ENCODE measurements around the gene CD300LG. TPM values are rescaled to one million over a fixed set of nuclear protein-coding genes. Genes with fewer than 3 reads are reported as not detected.

CD300LG gene
- total and polyA plus RNA-seq, 2 experiments from 2014 or later = not detected

DNA sequence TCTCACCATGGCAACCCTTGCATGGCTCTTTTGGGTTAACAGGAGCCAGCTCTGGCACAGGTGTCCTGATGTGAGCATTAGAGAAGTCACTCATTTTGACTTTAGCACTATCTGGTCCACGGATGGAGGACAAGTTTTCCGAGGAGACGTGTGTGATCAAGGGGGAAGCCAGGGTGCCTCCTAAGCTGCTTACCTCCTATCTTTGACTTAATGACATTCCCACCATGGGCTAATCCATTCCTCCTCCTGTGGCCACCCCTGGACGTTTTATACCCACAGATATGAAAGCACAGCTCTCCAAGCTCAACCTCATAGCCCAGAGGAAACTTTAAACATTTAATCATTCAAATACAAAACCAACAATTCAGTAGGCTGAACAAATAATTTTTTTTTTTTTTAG is 41.6 kb downstream of the CD300LG start:
- no peak overlapping the region for H3K27ac Mint-ChIP-seq
- H3K4me1 Mint-ChIP-seq = peaks cover 33% of the 10 kb centered on the region
- Histone ChIP-seq H3K27me3 (ENCODE audit: insufficient read depth) (no peaks in the 10 kb centered on the region), H3F3A (replicated peaks; ENCODE audit: low read depth) (peaks cover 4% of the 10 kb centered on the region; the same call in 1 of the 2 replicates), H3K79me2 (replicated peaks; ENCODE audit: insufficient read depth) (no peaks in the 10 kb centered on the region; the same call in 1 of the 2 replicates), H3K27ac (ENCODE audit: low read depth) (no peak overlapping the region), H3K36me3 (ENCODE audit: insufficient read depth) (no peaks in the 10 kb centered on the region), H3K9me2 (ENCODE audit: insufficient read depth) (no peaks in the 10 kb centered on the region), H3K4me3 (no peak overlapping the region), H2AFZ (no peak overlapping the region), H4K20me1 (replicated peaks; ENCODE audit: insufficient read depth) (no peaks in the 10 kb centered on the region; the same call in 1 of the 2 replicates), H3K4me2 (no peak overlapping the region), H3K4me1 (ENCODE audit: insufficient read depth) (peaks cover 26% of the 10 kb centered on the region)
- no peaks in the 10 kb centered on the region for H3K9me3 Mint-ChIP-seq
- H3K4me3 Mint-ChIP-seq = no peak overlapping the region
- no peak for DNase-seq (ENCODE audit: low spot score)
- ATAC-seq = no peak
- TF ChIP-seq STAT1 (IDR thresholded peaks at IDR 0.05; ENCODE audit: unreplicated experiment) (no peak), NANOG (IDR thresholded peaks at IDR 0.05; ENCODE audit: borderline replicate concordance) (no peak), CREB1 (CRISPR knock-in tag; IDR thresholded peaks at IDR 0.05; ENCODE audit: low read depth) (no peak), EZH2 (IDR thresholded peaks at IDR 0.05; ENCODE audit: low read depth, unreplicated experiment) (no peak), ZNF331 (CRISPR knock-in tag; IDR thresholded peaks at IDR 0.05; ENCODE audit: low read depth) (no peak), EZH2phosphoT487 (IDR thresholded peaks at IDR 0.05; ENCODE audit: unreplicated experiment) (no peak), POLR2AphosphoS5 (IDR thresholded peaks at IDR 0.05; ENCODE audit: low read depth) (no peak), ZNF114 (CRISPR knock-in tag; IDR thresholded peaks at IDR 0.05) (no peak), JUNB (IDR thresholded peaks at IDR 0.05; ENCODE audit: unreplicated experiment) (no peak)
- TF ChIP-seq, protein P1, sequence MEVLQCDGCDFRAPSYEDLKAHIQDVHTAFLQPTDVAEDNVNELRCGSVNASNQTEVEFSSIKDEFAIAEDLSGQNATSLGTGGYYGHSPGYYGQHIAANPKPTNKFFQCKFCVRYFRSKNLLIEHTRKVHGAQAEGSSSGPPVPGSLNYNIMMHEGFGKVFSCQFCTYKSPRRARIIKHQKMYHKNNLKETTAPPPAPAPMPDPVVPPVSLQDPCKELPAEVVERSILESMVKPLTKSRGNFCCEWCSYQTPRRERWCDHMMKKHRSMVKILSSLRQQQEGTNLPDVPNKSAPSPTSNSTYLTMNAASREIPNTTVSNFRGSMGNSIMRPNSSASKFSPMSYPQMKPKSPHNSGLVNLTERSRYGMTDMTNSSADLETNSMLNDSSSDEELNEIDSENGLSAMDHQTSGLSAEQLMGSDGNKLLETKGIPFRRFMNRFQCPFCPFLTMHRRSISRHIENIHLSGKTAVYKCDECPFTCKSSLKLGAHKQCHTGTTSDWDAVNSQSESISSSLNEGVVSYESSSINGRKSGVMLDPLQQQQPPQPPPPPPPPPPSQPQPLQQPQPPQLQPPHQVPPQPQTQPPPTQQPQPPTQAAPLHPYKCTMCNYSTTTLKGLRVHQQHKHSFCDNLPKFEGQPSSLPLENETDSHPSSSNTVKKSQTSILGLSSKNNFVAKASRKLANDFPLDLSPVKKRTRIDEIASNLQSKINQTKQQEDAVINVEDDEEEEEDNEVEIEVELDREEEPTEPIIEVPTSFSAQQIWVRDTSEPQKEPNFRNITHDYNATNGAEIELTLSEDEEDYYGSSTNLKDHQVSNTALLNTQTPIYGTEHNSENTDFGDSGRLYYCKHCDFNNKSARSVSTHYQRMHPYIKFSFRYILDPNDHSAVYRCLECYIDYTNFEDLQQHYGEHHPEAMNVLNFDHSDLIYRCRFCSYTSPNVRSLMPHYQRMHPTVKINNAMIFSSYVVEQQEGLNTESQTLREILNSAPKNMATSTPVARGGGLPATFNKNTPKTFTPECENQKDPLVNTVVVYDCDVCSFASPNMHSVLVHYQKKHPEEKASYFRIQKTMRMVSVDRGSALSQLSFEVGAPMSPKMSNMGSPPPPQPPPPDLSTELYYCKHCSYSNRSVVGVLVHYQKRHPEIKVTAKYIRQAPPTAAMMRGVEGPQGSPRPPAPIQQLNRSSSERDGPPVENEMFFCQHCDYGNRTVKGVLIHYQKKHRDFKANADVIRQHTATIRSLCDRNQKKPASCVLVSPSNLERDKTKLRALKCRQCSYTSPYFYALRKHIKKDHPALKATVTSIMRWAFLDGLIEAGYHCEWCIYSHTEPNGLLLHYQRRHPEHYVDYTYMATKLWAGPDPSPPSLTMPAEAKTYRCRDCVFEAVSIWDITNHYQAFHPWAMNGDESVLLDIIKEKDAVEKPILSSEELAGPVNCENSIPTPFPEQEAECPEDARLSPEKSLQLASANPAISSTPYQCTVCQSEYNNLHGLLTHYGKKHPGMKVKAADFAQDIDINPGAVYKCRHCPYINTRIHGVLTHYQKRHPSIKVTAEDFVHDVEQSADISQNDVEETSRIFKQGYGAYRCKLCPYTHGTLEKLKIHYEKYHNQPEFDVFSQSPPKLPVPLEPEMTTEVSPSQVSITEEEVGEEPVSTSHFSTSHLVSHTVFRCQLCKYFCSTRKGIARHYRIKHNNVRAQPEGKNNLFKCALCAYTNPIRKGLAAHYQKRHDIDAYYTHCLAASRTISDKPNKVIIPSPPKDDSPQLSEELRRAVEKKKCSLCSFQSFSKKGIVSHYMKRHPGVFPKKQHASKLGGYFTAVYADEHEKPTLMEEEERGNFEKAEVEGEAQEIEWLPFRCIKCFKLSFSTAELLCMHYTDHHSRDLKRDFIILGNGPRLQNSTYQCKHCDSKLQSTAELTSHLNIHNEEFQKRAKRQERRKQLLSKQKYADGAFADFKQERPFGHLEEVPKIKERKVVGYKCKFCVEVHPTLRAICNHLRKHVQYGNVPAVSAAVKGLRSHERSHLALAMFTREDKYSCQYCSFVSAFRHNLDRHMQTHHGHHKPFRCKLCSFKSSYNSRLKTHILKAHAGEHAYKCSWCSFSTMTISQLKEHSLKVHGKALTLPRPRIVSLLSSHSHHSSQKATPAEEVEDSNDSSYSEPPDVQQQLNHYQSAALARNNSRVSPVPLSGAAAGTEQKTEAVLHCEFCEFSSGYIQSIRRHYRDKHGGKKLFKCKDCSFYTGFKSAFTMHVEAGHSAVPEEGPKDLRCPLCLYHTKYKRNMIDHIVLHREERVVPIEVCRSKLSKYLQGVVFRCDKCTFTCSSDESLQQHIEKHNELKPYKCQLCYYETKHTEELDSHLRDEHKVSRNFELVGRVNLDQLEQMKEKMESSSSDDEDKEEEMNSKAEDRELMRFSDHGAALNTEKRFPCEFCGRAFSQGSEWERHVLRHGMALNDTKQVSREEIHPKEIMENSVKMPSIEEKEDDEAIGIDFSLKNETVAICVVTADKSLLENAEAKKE (CRISPR knock-in tag; IDR thresholded peaks at IDR 0.05) = no peak
- TF ChIP-seq, protein P2, sequence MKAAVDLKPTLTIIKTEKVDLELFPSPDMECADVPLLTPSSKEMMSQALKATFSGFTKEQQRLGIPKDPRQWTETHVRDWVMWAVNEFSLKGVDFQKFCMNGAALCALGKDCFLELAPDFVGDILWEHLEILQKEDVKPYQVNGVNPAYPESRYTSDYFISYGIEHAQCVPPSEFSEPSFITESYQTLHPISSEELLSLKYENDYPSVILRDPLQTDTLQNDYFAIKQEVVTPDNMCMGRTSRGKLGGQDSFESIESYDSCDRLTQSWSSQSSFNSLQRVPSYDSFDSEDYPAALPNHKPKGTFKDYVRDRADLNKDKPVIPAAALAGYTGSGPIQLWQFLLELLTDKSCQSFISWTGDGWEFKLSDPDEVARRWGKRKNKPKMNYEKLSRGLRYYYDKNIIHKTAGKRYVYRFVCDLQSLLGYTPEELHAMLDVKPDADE (IDR thresholded peaks at IDR 0.05) = no peak
- TF ChIP-seq, protein P3, sequence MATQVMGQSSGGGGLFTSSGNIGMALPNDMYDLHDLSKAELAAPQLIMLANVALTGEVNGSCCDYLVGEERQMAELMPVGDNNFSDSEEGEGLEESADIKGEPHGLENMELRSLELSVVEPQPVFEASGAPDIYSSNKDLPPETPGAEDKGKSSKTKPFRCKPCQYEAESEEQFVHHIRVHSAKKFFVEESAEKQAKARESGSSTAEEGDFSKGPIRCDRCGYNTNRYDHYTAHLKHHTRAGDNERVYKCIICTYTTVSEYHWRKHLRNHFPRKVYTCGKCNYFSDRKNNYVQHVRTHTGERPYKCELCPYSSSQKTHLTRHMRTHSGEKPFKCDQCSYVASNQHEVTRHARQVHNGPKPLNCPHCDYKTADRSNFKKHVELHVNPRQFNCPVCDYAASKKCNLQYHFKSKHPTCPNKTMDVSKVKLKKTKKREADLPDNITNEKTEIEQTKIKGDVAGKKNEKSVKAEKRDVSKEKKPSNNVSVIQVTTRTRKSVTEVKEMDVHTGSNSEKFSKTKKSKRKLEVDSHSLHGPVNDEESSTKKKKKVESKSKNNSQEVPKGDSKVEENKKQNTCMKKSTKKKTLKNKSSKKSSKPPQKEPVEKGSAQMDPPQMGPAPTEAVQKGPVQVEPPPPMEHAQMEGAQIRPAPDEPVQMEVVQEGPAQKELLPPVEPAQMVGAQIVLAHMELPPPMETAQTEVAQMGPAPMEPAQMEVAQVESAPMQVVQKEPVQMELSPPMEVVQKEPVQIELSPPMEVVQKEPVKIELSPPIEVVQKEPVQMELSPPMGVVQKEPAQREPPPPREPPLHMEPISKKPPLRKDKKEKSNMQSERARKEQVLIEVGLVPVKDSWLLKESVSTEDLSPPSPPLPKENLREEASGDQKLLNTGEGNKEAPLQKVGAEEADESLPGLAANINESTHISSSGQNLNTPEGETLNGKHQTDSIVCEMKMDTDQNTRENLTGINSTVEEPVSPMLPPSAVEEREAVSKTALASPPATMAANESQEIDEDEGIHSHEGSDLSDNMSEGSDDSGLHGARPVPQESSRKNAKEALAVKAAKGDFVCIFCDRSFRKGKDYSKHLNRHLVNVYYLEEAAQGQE (IDR thresholded peaks at IDR 0.05; ENCODE audit: unreplicated experiment) = no peak
- TF ChIP-seq, protein P4, sequence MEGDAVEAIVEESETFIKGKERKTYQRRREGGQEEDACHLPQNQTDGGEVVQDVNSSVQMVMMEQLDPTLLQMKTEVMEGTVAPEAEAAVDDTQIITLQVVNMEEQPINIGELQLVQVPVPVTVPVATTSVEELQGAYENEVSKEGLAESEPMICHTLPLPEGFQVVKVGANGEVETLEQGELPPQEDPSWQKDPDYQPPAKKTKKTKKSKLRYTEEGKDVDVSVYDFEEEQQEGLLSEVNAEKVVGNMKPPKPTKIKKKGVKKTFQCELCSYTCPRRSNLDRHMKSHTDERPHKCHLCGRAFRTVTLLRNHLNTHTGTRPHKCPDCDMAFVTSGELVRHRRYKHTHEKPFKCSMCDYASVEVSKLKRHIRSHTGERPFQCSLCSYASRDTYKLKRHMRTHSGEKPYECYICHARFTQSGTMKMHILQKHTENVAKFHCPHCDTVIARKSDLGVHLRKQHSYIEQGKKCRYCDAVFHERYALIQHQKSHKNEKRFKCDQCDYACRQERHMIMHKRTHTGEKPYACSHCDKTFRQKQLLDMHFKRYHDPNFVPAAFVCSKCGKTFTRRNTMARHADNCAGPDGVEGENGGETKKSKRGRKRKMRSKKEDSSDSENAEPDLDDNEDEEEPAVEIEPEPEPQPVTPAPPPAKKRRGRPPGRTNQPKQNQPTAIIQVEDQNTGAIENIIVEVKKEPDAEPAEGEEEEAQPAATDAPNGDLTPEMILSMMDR (conservative IDR thresholded peaks at IDR 0.05; ENCODE audit: low read depth in 2 of 2) = no peak
- H3K27me3 Mint-ChIP-seq (ENCODE audit: insufficient read depth, low read depth, poor library complexity) = no peaks in the 10 kb centered on the region
- peaks cover 20% of the 10 kb centered on the region for H3K36me3 Mint-ChIP-seq (ENCODE audit: low read depth)

All from GM23338 (cell line).